Neural cell (in vitro differentiated cells): ENCODE data around the gene MTA1. TPM values are rescaled to one million over a fixed set of nuclear protein-coding genes. Genes with fewer than 3 reads are reported as not detected.

Experiments
- H2AFZ ChIP-seq: fragments of 200-600, 300-800 bp; sonication (generic), shearing (Covaris generic); 2 replicates; pipeline ENCODE4 v1.6.0; 2014; ENCODE audit warnings: low read depth, mild to moderate bottlenecking, antibody characterized with exemption, low read length, moderate library complexity
- H3F3A ChIP-seq: fragments of 200-600 bp; shearing (Covaris generic); 2 replicates; pipeline ENCODE4 v1.6.1; 2016; ENCODE audit warnings: mild to moderate bottlenecking, moderate library complexity, mixed read lengths, antibody characterized with exemption, low read length; ENCODE audit not compliant: insufficient read depth, poor library complexity, severe bottlenecking
- H3K27ac ChIP-seq: fragments of 200-600, 300-800 bp; sonication (generic), shearing (Covaris generic); 2 replicates; pipeline ENCODE4 v1.5.1; 2014; ENCODE audit warnings: mild to moderate bottlenecking, low read length, moderate library complexity
- H3K27me3 ChIP-seq: fragments of 300-800, 200-600 bp; sonication (generic), shearing (Covaris generic); 2 replicates; pipeline ENCODE4 v1.6.0; 2014; ENCODE audit warnings: mild to moderate bottlenecking, low read depth, low read length, moderate library complexity; ENCODE audit not compliant: insufficient read depth
- H3K36me3 ChIP-seq: fragments of 300-800, 200-600 bp; sonication (generic), shearing (Covaris generic); 2 replicates; pipeline ENCODE4 v1.5.1; 2014; ENCODE audit warnings: mild to moderate bottlenecking, antibody characterized with exemption, low read length, moderate library complexity; ENCODE audit not compliant: insufficient read depth
- H3K4me2 ChIP-seq: fragments of 300-800, 200-600 bp; sonication (generic), shearing (Covaris generic); 2 replicates; pipeline ENCODE4 v1.6.0; 2014; ENCODE audit warnings: mild to moderate bottlenecking, low read length
- H3K4me3 ChIP-seq: fragments of 300-800, 200-600 bp; sonication (generic), shearing (Covaris generic); 2 replicates; pipeline ENCODE4 v1.5.1; 2014; ENCODE audit warnings: mild to moderate bottlenecking, low read length, moderate library complexity
- H3K79me2 ChIP-seq: fragments of 200-600 bp; shearing (Covaris generic); replicated peaks from 2 replicates; pipeline ENCODE4 v1.6.0; 2014; ENCODE audit warnings: mild to moderate bottlenecking, low read length, moderate library complexity; ENCODE audit not compliant: insufficient read depth
- H3K9ac ChIP-seq: fragments of 300-800, 200-600 bp; sonication (generic), shearing (Covaris generic); 2 replicates; pipeline ENCODE4 v1.6.1; 2016; ENCODE audit warnings: mild to moderate bottlenecking, low read length, mixed read lengths
- H3K9me2 ChIP-seq: fragments of 200-600 bp; shearing (Covaris generic); 2 replicates; pipeline ENCODE4 v1.6.1; 2016; ENCODE audit warnings: mild to moderate bottlenecking, low read length, mixed read lengths; ENCODE audit not compliant: insufficient read depth
- H3K9me3 ChIP-seq: fragments of 200-600, 300-800 bp; sonication (generic), shearing (Covaris generic); 2 replicates; pipeline ENCODE4 v1.6.1; 2016; ENCODE audit warnings: mild to moderate bottlenecking, mixed run types, low read length, moderate library complexity, mixed read lengths
- H4K20me1 ChIP-seq: fragments of 200-600 bp; shearing (Covaris generic); 2 replicates; pipeline ENCODE4 v1.6.1; 2016; ENCODE audit warnings: mild to moderate bottlenecking, mixed run types; ENCODE audit not compliant: insufficient read depth
- EP300 ChIP-seq: fragments of 450-650 bp; conservative IDR thresholded peaks from 2 replicates; pipeline ENCODE4 v1.6.1; 2014; ENCODE audit warnings: antibody characterized with exemption, mild to moderate bottlenecking, moderate library complexity; ENCODE audit not compliant: poor library complexity, severe bottlenecking
- EZH2 ChIP-seq: fragments of 200-600, 300-800 bp; shearing (Covaris generic), sonication (generic); IDR thresholded peaks from 2 replicates; pipeline ENCODE4 v1.6.1; 2014; ENCODE audit warnings: antibody characterized with exemption, low read length, borderline replicate concordance, mild to moderate bottlenecking; ENCODE audit not compliant: insufficient read depth, poor library complexity, severe bottlenecking
- MXI1 ChIP-seq: fragments of 450-650 bp; conservative IDR thresholded peaks from 2 replicates; pipeline ENCODE4 v1.6.1; 2014; ENCODE audit warnings: antibody characterized with exemption, mild to moderate bottlenecking; ENCODE audit not compliant: poor library complexity, severe bottlenecking
- POLR2AphosphoS5 ChIP-seq: IDR thresholded peaks from 2 replicates; pipeline ENCODE4 v1.6.1; 2012
- RAD21 ChIP-seq: fragments of 450-650 bp; conservative IDR thresholded peaks from 2 replicates; pipeline ENCODE4 v1.6.1; 2014; ENCODE audit warnings: antibody characterized with exemption, mild to moderate bottlenecking, moderate library complexity
- SMC3 ChIP-seq: fragments of 450-650 bp; conservative IDR thresholded peaks from 2 replicates; pipeline ENCODE4 v1.6.1; 2014; ENCODE audit warnings: antibody characterized with exemption, mild to moderate bottlenecking, moderate library complexity; ENCODE audit not compliant: poor library complexity
- TAF1 ChIP-seq: IDR thresholded peaks from 2 replicates; pipeline ENCODE4 v1.6.1; 2012; ENCODE audit warnings: low read depth
- polyA plus RNA-seq: library from polyadenylated mRNA; depleted of rRNA; stranded (reverse); fragments of >200 nt; gene quantifications from 2 replicates; pipeline ENCODE4 v1.2.3, GENCODE V29; 2014
- TF ChIP-seq, protein P1 (sequence below): fragments of 450-650 bp; IDR thresholded peaks from 2 replicates; pipeline ENCODE4 v1.5.1; 2014; ENCODE audit warnings: antibody characterized with exemption, mild to moderate bottlenecking, moderate library complexity; ENCODE audit not compliant: poor library complexity, severe bottlenecking
- TF ChIP-seq, protein P2 (sequence below): IDR thresholded peaks from 2 replicates; pipeline ENCODE4 v1.6.1; 2012; ENCODE audit warnings: borderline replicate concordance

The MTA1 gene
- polyA plus RNA-seq, 1 donor from 2014 or later = 94.0 TPM

DNA sequence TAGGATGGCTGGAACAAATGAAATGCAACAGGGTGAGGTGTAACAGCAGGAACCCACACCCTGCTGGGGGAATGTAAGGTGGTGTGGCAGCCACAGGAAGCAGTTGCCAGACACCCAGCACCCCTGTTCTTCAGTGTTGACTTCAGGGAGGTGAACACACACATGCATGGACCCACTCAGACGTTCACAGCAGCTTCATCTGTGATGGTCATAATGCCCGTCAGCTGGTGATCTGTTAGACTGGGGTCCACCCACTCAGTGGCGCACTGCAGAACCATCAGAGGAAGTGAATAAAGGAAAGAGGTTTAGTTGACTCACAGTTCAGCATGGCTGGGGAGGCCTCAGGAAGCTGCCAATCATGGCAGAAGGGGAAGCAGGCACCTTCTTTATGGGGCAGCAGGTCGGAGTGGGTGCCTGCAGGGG lies 44.0 kb upstream of the MTA1 start:
- Histone ChIP-seq H3K4me3 (no peak overlapping the region), H3F3A (no peaks in the 10 kb centered on the region), H3K36me3 (no peaks in the 10 kb centered on the region), H3K79me2 (no peaks in the 10 kb centered on the region), H3K27ac (no peak overlapping the region), H3K9me3 (no peaks in the 10 kb centered on the region), H2AFZ (no peak overlapping the region), H3K27me3 (no peaks in the 10 kb centered on the region), H3K9me2 (no peaks in the 10 kb centered on the region), H3K9ac (no peak overlapping the region), H4K20me1 (no peaks in the 10 kb centered on the region), H3K4me2 (no peak overlapping the region)
- TF ChIP-seq EP300 (no peak), POLR2AphosphoS5 (no peak), RAD21 (no peak), EZH2 (no peak), MXI1 (no peak), SMC3 (no peak), TAF1 (no peak)
- TF ChIP-seq, protein P1, sequence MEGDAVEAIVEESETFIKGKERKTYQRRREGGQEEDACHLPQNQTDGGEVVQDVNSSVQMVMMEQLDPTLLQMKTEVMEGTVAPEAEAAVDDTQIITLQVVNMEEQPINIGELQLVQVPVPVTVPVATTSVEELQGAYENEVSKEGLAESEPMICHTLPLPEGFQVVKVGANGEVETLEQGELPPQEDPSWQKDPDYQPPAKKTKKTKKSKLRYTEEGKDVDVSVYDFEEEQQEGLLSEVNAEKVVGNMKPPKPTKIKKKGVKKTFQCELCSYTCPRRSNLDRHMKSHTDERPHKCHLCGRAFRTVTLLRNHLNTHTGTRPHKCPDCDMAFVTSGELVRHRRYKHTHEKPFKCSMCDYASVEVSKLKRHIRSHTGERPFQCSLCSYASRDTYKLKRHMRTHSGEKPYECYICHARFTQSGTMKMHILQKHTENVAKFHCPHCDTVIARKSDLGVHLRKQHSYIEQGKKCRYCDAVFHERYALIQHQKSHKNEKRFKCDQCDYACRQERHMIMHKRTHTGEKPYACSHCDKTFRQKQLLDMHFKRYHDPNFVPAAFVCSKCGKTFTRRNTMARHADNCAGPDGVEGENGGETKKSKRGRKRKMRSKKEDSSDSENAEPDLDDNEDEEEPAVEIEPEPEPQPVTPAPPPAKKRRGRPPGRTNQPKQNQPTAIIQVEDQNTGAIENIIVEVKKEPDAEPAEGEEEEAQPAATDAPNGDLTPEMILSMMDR = no peak
- TF ChIP-seq, protein P2, sequence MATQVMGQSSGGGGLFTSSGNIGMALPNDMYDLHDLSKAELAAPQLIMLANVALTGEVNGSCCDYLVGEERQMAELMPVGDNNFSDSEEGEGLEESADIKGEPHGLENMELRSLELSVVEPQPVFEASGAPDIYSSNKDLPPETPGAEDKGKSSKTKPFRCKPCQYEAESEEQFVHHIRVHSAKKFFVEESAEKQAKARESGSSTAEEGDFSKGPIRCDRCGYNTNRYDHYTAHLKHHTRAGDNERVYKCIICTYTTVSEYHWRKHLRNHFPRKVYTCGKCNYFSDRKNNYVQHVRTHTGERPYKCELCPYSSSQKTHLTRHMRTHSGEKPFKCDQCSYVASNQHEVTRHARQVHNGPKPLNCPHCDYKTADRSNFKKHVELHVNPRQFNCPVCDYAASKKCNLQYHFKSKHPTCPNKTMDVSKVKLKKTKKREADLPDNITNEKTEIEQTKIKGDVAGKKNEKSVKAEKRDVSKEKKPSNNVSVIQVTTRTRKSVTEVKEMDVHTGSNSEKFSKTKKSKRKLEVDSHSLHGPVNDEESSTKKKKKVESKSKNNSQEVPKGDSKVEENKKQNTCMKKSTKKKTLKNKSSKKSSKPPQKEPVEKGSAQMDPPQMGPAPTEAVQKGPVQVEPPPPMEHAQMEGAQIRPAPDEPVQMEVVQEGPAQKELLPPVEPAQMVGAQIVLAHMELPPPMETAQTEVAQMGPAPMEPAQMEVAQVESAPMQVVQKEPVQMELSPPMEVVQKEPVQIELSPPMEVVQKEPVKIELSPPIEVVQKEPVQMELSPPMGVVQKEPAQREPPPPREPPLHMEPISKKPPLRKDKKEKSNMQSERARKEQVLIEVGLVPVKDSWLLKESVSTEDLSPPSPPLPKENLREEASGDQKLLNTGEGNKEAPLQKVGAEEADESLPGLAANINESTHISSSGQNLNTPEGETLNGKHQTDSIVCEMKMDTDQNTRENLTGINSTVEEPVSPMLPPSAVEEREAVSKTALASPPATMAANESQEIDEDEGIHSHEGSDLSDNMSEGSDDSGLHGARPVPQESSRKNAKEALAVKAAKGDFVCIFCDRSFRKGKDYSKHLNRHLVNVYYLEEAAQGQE = no peak

DNA sequence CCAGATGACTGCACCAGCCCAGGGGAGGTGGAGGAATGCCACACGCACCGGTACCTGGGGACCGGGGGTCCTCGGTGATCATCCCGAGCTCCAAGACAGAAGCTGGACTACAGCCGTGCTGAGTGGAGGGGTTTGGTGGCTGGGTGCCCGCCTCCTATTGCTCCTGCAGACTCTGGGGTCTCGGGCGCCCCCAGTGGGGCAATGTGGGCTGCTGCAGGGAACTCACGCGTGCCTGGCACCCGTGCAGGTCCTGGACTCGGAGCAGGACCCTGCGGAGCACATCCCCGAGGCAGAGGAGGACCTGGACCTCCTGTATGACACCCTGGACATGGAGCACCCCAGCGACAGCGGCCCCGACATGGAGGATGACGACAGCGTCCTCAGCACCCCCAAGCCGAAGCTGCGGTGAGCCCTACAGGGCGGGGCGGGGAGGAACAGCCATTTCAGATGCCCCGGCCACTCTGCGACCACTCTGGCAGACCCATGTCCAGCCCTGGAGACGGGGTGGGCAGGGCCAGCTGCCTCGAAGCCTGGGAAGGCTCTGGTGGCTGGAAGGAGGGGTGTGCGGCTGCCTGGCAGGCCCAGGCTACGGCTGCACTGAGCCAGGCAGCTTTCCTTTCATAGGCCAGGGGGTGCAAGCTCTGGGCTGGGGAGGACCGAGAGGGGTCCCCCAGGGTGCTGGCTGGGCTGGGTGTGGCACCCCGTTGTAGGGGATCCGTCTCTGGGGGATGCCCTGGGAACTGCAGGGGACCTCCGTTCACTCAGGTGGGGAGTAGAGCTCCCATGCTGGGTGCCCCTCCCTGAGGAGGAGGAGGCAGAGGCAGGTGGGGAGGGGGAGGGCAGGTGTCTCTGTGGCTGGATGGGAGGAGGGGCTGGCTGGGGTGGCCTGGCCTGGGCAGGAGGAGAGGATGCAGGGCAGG lies 42.8 kb upstream of the MTA1 start:
- Histone ChIP-seq H3K9ac (no peak overlapping the region), H3K36me3 (no peaks in the 10 kb centered on the region), H3K79me2 (no peaks in the 10 kb centered on the region), H3K27me3 (no peaks in the 10 kb centered on the region), H3K4me3 (no peak overlapping the region), H2AFZ (no peak overlapping the region), H3K4me2 (no peak overlapping the region), H3K27ac (no peak overlapping the region), H3K9me2 (no peaks in the 10 kb centered on the region), H4K20me1 (no peaks in the 10 kb centered on the region), H3K9me3 (no peaks in the 10 kb centered on the region), H3F3A (no peaks in the 10 kb centered on the region)
- TF ChIP-seq SMC3 (no peak), EZH2 (no peak), EP300 (no peak), TAF1 (no peak), POLR2AphosphoS5 (no peak), MXI1 (no peak), RAD21 (no peak)
- TF ChIP-seq, protein P1 = no peak
- TF ChIP-seq, protein P2 = no peak
